Testis (tissue), 2 donors: ENCODE measurements around the gene TUBGCP5.

Source experiments
- CTCF ChIP-seq, 3 experiments: fragments of 450-650 bp in 2 of 3; fragments of 200-600 bp in 1 of 3; sonication (generic) in 1 of 3; IDR thresholded peaks; one replicate each; pipeline ENCODE4 v1.5.1; 2016 to 2019; ENCODE audit warnings: antibody characterized with exemption in 3 of 3, mild to moderate bottlenecking in 2 of 3, moderate library complexity in 1 of 3
- POLR2A ChIP-seq: fragments of 450-650 bp; IDR thresholded peaks from one replicate; pipeline ENCODE4 v1.6.1; 2017; ENCODE audit warnings: antibody characterized with exemption, mild to moderate bottlenecking, moderate library complexity

GRCh38 chr15:23049984-23050628 is 10.7 kb upstream of the TUBGCP5 start:
- TF ChIP-seq CTCF (IDR thresholded peaks at IDR 0.05) (no peak), POLR2A (no peak)
